ENCODE results near the gene ANXA7.
"Not testable (repeated sequence)": the region's sequence is repeated elsewhere in the genome, so short reads cannot be mapped to it uniquely, and the experiment has no call there.

The ANXA7 gene

GRCh38 chr10:73333202-73333601, 80.7 kb downstream of the ANXA7 start:
- DNase-seq: no peak

- no peak for DNase-seq
Observed at GRCh38 chr10:73332379-73332778, 81.5 kb downstream of the ANXA7 start.

- not testable (repeated sequence) for DNase-seq
Observed at GRCh38 chr10:73328523-73328922, 85.3 kb downstream of the ANXA7 start.

GRCh38 chr10:73325290-73325689, 88.6 kb downstream of the ANXA7 start:
- DNase-seq: not testable (repeated sequence)
